ENCODE measurements around the gene FYN. TPM values are rescaled to one million over a fixed set of nuclear protein-coding genes. Genes with fewer than 3 reads are reported as not detected.

The FYN gene
- total RNA-seq, 4 donors from 2014 or later = 108 to 281 (median 186) TPM

GRCh38 chr6:111871207-111871606 lies 2.0 kb downstream of the FYN start:
- no peak for TF ChIP-seq CTCF (IDR thresholded peaks at IDR 0.05)
- DNase-seq (ENCODE audit: low spot score) (no peak), ATAC-seq (ENCODE audit: low FRiP score) (no peak)

- no peak for TF ChIP-seq CTCF (IDR thresholded peaks at IDR 0.05)
- ATAC-seq (ENCODE audit: low FRiP score) (no peak), DNase-seq (ENCODE audit: low spot score) (no peak)
These were observed 2.5 kb downstream of the FYN start for GRCh38 chr6:111870742-111871064.

GRCh38 chr6:111870051-111870741 lies 3.1 kb downstream of the FYN start:
- no peak for DNase-seq (ENCODE audit: low spot score)
- no peak for ATAC-seq (ENCODE audit: low FRiP score)
- no peak for TF ChIP-seq CTCF (IDR thresholded peaks at IDR 0.05)

- DNase-seq (ENCODE audit: low spot score) (no peak), ATAC-seq (ENCODE audit: low FRiP score) (peak; percentile 51)
- TF ChIP-seq CTCF (IDR thresholded peaks at IDR 0.05) = no peak
These were observed 6.4 kb downstream of the FYN start for GRCh38 chr6:111866857-111867256.

GRCh38 chr6:111865909-111866546 lies 7.2 kb downstream of the FYN start:
- TF ChIP-seq CTCF (IDR thresholded peaks at IDR 0.05) = no peak
- no peak for ATAC-seq (ENCODE audit: low FRiP score)
- DNase-seq (ENCODE audit: low spot score) = no peak

GRCh38 chr6:111865049-111865585 lies 8.1 kb downstream of the FYN start:
- no peak for TF ChIP-seq CTCF (IDR thresholded peaks at IDR 0.05)
- ATAC-seq (ENCODE audit: low FRiP score) (no peak), DNase-seq (ENCODE audit: low spot score) (no peak)
